Thoracic aorta (tissue), 2 donors: ENCODE data around the gene CDH11. TPM values are rescaled to one million over a fixed set of nuclear protein-coding genes. Genes with fewer than 3 reads are reported as not detected.

Source experiments
- ATAC-seq: fragments of 150-250 bp; one replicate; pipeline ENCODE4 v1.8.0; 2017; ENCODE audit warnings: low read depth; ENCODE audit not compliant: insufficient number of reproducible peaks, low FRiP score
- DNase-seq: peaks from one replicate; pipeline ENCODE4 v3.0.0-alpha.2; 2020; ENCODE audit warnings: low spot score
- H3K27ac ChIP-seq, 2 donors: fragments of 200-600 bp; sonication (generic); 1 replicate in 1 of 2; 2 replicates in 1 of 2; pipeline ENCODE4 v1.5.1; 2016; ENCODE audit warnings: mild to moderate bottlenecking in 2 of 2, moderate library complexity in 2 of 2
- H3K27me3 ChIP-seq: fragments of 200-600 bp; sonication (generic); replicated peaks from 2 replicates; pipeline ENCODE4 v1.6.0; 2016; ENCODE audit warnings: mild to moderate bottlenecking; ENCODE audit not compliant: insufficient read depth
- H3K36me3 ChIP-seq: fragments of 200-600 bp; sonication (generic); one replicate; pipeline ENCODE4 v1.5.1; 2016
- H3K4me1 ChIP-seq, 2 donors: fragments of 200-600 bp; sonication (generic); 1 replicate in 1 of 2; 2 replicates in 1 of 2; pipeline versions ENCODE4 v1.5.1 to v1.6.0; 2016; ENCODE audit warnings: low read depth in 2 of 2, mild to moderate bottlenecking in 1 of 2; ENCODE audit not compliant: control insufficient read depth in 1 of 2
- H3K4me3 ChIP-seq: fragments of 200-600 bp; sonication (generic); 2 replicates; pipeline ENCODE4 v1.5.1; 2016; ENCODE audit warnings: mild to moderate bottlenecking
- H3K9me3 ChIP-seq: fragments of 200-600 bp; sonication (generic); 2 replicates; pipeline ENCODE4 v1.5.1; 2016
- CTCF ChIP-seq: fragments of 200-600 bp; sonication (generic); IDR thresholded peaks from one replicate; pipeline ENCODE4 v1.5.1; 2019; ENCODE audit warnings: antibody characterized with exemption
- total RNA-seq, 2 donors: library from RNA; depleted of rRNA; stranded (reverse); fragments of >200 nt; gene quantifications; one replicate each; pipeline versions ENCODE4 v1.1.0 to v1.2.3, GENCODE V29; 2016

The CDH11 gene
- total RNA-seq, 2 donors from 2014 or later = 191 to 354 TPM

DNA sequence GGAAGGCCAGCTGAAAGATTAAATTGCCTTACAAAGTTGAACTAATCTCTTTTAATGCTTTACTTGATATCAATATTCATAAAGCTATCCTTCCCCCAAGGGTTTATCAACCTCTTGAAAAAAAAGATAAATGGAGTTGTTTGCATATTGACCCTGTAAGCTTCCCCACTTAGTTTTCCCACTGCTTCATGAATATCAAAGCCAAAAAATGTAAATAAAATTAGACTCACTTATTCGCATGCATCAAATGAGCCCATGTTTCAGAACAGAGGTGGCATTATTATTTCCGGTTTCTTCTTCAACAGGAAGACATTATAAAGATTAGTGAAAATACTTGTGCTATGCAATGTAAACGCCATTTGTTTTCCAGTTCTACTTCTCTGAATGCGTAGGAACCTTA is 150.7 kb downstream of the CDH11 start:
- no peak for ATAC-seq
- peaks cover 17% of the 10 kb centered on the region for H3K36me3 ChIP-seq
- no peaks in the 10 kb centered on the region for H3K27me3 ChIP-seq
- H3K4me3 ChIP-seq = no peak overlapping the region
- DNase-seq = no peak
- peaks cover 4 to 12% of the 10 kb centered on the region in 2 donors for H3K4me1 ChIP-seq
- no peak for TF ChIP-seq CTCF
- no peak overlapping the region for H3K27ac ChIP-seq
- no peaks in the 10 kb centered on the region for H3K9me3 ChIP-seq

- DNase-seq (no peak), ATAC-seq (no peak)
- H3K27ac ChIP-seq = no peak overlapping the region
- H3K9me3 ChIP-seq = no peaks in the 10 kb centered on the region
- H3K27me3 ChIP-seq = no peaks in the 10 kb centered on the region
- peaks cover 4 to 12% of the 10 kb centered on the region in 2 donors for H3K4me1 ChIP-seq
- no peak for TF ChIP-seq CTCF
- no peak overlapping the region for H3K4me3 ChIP-seq
- peaks cover 14% of the 10 kb centered on the region for H3K36me3 ChIP-seq
Measured at GRCh38 chr16:64969221-64969620, 152.6 kb downstream of the CDH11 start.

DNA sequence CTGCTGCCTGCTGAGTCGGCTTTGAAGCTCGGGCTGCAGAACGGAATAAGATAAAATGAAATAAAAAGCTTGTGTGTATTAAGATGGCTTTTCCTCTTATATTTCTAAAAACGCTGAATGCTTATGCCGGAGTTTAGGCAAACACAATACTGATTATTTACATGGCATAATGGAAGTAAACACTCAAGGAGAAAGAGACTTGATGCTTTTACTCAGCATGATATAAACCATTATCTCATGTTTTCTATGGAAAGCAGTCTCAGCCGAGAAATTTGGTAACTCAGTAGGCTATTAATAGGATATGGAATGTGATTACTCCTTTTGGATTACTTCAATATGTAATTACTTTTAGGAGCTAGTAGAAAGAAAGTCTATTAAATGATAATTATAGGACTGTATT is 153.3 kb downstream of the CDH11 start:
- no peak for TF ChIP-seq CTCF
- DNase-seq = no peak
- peaks cover 14% of the 10 kb centered on the region for H3K36me3 ChIP-seq
- H3K27ac ChIP-seq = no peak overlapping the region
- ATAC-seq = no peak
- H3K4me3 ChIP-seq = peak overlapping the region; percentile 4
- peaks cover 4 to 12% of the 10 kb centered on the region in 2 donors for H3K4me1 ChIP-seq
- H3K9me3 ChIP-seq = no peaks in the 10 kb centered on the region
- H3K27me3 ChIP-seq = no peaks in the 10 kb centered on the region

DNA sequence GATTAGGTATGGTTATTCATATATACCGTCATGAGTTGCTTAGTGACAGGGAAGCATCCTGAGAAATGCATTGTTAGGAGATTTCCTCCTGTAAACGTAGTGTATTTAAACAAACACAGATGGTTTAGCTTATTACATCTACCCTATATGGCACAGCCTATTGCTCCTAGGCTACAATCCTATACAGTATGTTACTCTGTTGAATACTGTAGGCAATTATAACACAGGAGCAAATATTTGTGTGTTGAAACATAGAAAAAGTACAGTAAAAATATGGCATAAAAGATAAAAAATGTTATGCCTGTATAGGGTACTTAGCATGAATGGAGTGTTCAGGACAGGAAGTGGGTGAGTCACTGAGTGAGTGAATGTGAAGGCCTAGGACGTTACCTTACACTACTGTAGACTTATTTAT is 157.7 kb downstream of the CDH11 start:
- no peaks in the 10 kb centered on the region for H3K27me3 ChIP-seq
- no peak for TF ChIP-seq CTCF
- DNase-seq (no peak), ATAC-seq (no peak)
- peaks cover 4 to 12% of the 10 kb centered on the region in 2 donors for H3K4me1 ChIP-seq
- no peak overlapping the region for H3K27ac ChIP-seq
- no peak overlapping the region for H3K4me3 ChIP-seq
- H3K36me3 ChIP-seq = peaks cover 3% of the 10 kb centered on the region
- no peaks in the 10 kb centered on the region for H3K9me3 ChIP-seq

DNA sequence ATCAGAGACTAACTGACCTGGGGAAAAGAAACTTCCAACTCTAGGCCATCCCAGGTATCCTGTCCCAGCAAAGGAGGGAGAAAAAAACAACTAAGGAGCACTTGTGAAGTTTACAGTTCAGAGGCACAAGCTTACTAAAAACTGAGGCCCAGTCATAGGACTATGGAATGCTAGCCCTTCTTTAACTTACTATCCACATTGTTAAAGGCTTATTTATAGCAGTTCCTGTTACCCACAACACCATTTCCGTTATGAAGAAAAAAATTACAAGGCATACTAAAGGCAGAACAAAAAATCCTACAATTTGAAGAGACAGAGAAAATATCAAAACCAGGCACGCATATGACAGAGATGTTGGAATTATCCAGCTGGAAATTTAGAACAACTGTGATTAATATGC is 159.1 kb downstream of the CDH11 start:
- Histone ChIP-seq H3K27me3 (no peaks in the 10 kb centered on the region), H3K4me1 (no peaks in the 10 kb centered on the region), H3K9me3 (no peaks in the 10 kb centered on the region), H3K36me3 (peaks cover 3% of the 10 kb centered on the region), H3K4me3 (no peak overlapping the region), H3K27ac (no peak overlapping the region)
- no peak for DNase-seq
- ATAC-seq = no peak
- TF ChIP-seq CTCF = no peak
